C4-2B (cell line): ENCODE results near the gene TCP11.
"Not testable (repeated sequence)": the region's sequence is repeated elsewhere in the genome, so short reads cannot be mapped to it uniquely, and the experiment has no call there.

Experiments used
- ZFX ChIP-seq: fragments of 450-650 bp; IDR thresholded peaks from 2 replicates; pipeline ENCODE4 v1.6.1; 2017
- TF ChIP-seq, protein P1 (sequence below): fragments of 450-650 bp; conservative IDR thresholded peaks from 2 replicates; pipeline ENCODE4 v1.5.1; 2017; ENCODE audit warnings: mild to moderate bottlenecking

DNA sequence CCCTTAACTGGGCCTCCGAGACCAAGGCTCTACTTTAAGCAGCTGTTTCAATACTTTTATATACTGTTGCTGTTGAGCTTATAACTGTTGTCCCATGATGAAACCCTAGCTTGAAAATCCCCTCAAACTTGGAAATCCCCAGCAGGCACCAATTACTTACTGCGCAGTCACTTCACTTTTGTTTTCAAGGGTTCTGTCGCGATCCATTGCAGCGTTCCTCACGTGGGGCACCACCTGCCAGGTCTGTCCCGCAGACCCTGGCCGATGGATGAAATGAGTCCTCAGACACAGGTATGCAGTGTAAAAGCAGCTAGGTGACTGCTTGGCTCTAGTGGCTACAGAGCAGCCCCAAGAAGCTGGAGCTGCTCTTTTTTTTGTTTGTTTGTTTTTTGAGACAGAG is 33.9 kb downstream of the TCP11 start:
- TF ChIP-seq, protein P1, sequence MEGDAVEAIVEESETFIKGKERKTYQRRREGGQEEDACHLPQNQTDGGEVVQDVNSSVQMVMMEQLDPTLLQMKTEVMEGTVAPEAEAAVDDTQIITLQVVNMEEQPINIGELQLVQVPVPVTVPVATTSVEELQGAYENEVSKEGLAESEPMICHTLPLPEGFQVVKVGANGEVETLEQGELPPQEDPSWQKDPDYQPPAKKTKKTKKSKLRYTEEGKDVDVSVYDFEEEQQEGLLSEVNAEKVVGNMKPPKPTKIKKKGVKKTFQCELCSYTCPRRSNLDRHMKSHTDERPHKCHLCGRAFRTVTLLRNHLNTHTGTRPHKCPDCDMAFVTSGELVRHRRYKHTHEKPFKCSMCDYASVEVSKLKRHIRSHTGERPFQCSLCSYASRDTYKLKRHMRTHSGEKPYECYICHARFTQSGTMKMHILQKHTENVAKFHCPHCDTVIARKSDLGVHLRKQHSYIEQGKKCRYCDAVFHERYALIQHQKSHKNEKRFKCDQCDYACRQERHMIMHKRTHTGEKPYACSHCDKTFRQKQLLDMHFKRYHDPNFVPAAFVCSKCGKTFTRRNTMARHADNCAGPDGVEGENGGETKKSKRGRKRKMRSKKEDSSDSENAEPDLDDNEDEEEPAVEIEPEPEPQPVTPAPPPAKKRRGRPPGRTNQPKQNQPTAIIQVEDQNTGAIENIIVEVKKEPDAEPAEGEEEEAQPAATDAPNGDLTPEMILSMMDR: not testable (repeated sequence)
- TF ChIP-seq ZFX: not testable (repeated sequence)
